ENCODE results near the gene OR8D2. TPM values are rescaled to one million over a fixed set of nuclear protein-coding genes. Genes with fewer than 3 reads are reported as not detected.

The OR8D2 gene
- total and polyA plus RNA-seq, 2 of the 13 experiments (the other 11 are each of a cell fraction or from before 2014, with no cell fraction given), result not detected

DNA sequence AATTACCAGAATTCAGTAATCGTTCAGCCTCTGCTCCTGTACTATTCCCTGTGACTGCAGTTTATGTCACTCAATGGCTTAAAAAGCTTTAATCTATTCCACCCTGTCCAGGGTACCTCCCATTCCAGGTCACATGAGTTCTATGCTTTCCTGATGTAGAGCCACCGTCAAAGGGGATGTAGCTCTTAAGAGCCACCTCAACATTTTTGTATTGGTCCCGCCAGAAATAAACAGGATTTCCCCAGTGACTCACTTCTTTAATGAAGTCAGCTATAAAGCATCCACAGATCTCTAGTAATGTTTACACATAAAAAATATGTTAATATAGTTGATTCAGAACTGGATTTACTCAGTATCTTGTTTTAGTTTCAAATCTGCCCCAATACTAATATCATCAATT, 4.9 kb downstream of the OR8D2 start:
- DNase-seq (ENCODE audit: low spot score) (no peak), FAIRE-seq (no peak), ATAC-seq (no peak)
- in situ Hi-C loops (cut with HindIII; ENCODE audit: extremely low pct_ligation_motif_present, low pct_unique_long_range_greater_than_20kb) (no loop called here), intact Hi-C loops (cut with micrococcal nuclease; ENCODE audit: unreplicated experiment) (no loop called here)
- no TSS peak for BruUV-seq (replicated peaks)
- Histone ChIP-seq H3K36me3 (replicated peaks in 1 of 2; ENCODE audit: control insufficient read depth in 1 of 2, insufficient read depth in 2 of 2, low read length in 2 of 2) (no peaks in the 10 kb centered on the region), H3K4me2 (ENCODE audit: low read depth, low read length) (no peak overlapping the region), H3K9me3 (ENCODE audit: low read length) (no peaks in the 10 kb centered on the region), H3K4me1 (ENCODE audit: insufficient read depth, low read length) (no peaks in the 10 kb centered on the region), H4K20me1 (ENCODE audit: insufficient read depth, low read length) (no peaks in the 10 kb centered on the region), H3K9ac (ENCODE audit: insufficient read depth, low read depth, low read length) (no peak overlapping the region), H3K79me2 (ENCODE audit: insufficient read depth, low read length) (no peaks in the 10 kb centered on the region), H3K27ac (ENCODE audit: extremely low read length, insufficient read depth, low read length) (no peak overlapping the region), H3K27me3 (ENCODE audit: control insufficient read depth in 1 of 2, insufficient read depth in 2 of 2, low read length in 2 of 2) (no peaks in the 10 kb centered on the region), H3K4me3 (replicated peaks in 1 of 3; ENCODE audit: insufficient read depth in 1 of 3, low read depth in 2 of 3, low read length in 3 of 3) (no peak overlapping the region), H2AFZ (ENCODE audit: low read length) (no peak overlapping the region)
- POLR2A ChIA-PET, result no interaction called here
- WGBS (ENCODE audit: low lambda C conversion rate), result 0% methylated on average over 3 of the region's 3 CpGs
- CTCF ChIA-PET (ENCODE audit: low intra/inter-chr PET ratio, low total read pairs), result no interaction called here
- TF ChIP-seq ZNF784 (CRISPR knock-in tag; IDR thresholded peaks at IDR 0.05; ENCODE audit: borderline replicate concordance) (no peak), SP4 (CRISPR knock-in tag; IDR thresholded peaks at IDR 0.05) (no peak), CEBPG (CRISPR knock-in tag; IDR thresholded peaks at IDR 0.05) (no peak), TFE3 (CRISPR knock-in tag; IDR thresholded peaks at IDR 0.05) (no peak), PCBP1 (IDR thresholded peaks at IDR 0.05; ENCODE audit: borderline replicate concordance, low read depth, low read length) (no peak)
- TF ChIP-seq, protein P1, sequence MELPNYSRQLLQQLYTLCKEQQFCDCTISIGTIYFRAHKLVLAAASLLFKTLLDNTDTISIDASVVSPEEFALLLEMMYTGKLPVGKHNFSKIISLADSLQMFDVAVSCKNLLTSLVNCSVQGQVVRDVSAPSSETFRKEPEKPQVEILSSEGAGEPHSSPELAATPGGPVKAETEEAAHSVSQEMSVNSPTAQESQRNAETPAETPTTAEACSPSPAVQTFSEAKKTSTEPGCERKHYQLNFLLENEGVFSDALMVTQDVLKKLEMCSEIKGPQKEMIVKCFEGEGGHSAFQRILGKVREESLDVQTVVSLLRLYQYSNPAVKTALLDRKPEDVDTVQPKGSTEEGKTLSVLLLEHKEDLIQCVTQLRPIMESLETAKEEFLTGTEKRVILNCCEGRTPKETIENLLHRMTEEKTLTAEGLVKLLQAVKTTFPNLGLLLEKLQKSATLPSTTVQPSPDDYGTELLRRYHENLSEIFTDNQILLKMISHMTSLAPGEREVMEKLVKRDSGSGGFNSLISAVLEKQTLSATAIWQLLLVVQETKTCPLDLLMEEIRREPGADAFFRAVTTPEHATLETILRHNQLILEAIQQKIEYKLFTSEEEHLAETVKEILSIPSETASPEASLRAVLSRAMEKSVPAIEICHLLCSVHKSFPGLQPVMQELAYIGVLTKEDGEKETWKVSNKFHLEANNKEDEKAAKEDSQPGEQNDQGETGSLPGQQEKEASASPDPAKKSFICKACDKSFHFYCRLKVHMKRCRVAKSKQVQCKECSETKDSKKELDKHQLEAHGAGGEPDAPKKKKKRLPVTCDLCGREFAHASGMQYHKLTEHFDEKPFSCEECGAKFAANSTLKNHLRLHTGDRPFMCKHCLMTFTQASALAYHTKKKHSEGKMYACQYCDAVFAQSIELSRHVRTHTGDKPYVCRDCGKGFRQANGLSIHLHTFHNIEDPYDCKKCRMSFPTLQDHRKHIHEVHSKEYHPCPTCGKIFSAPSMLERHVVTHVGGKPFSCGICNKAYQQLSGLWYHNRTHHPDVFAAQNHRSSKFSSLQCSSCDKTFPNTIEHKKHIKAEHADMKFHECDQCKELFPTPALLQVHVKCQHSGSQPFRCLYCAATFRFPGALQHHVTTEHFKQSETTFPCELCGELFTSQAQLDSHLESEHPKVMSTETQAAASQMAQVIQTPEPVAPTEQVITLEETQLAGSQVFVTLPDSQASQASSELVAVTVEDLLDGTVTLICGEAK (IDR thresholded peaks at IDR 0.05), result no peak
- TF ChIP-seq, protein P1 (CRISPR knock-in tag; IDR thresholded peaks at IDR 0.05), result no peak
